A673 (cell line): ENCODE measurements around the gene BNC1.

Experiments
- CTCF ChIP-seq: fragments of 300-800, 200-600 bp; sonication (generic); conservative IDR thresholded peaks from 2 replicates; pipeline ENCODE4 v1.5.1; 2017; ENCODE audit warnings: low read depth, mild to moderate bottlenecking, antibody characterized with exemption, low read length, moderate library complexity, mixed read lengths
- EZH2 ChIP-seq: fragments of 200-600 bp; sonication (generic); IDR thresholded peaks from 2 replicates; pipeline ENCODE4 v1.6.1; 2017; ENCODE audit warnings: borderline replicate concordance, low read depth, mild to moderate bottlenecking, mixed read lengths, antibody characterized with exemption, low read length; ENCODE audit not compliant: poor library complexity, severe bottlenecking

GRCh38 chr15:83287541-83288027 is 3.1 kb upstream of the BNC1 start:
- TF ChIP-seq CTCF (no peak), EZH2 (no peak)
